Measurements from ENCODE around the gene DISC1. TPM values are rescaled to one million over a fixed set of nuclear protein-coding genes. Genes with fewer than 3 reads are reported as not detected.

Gene DISC1
- total RNA-seq, 2 experiments from 2014 or later: 4.8 to 5.0 TPM

- H3K27ac Mint-ChIP-seq: no peak overlapping the region
- peaks cover 3% of the 10 kb centered on the region for H3K4me1 Mint-ChIP-seq (ENCODE audit: low read depth)
- intact Hi-C loops (cut with micrococcal nuclease): no loop called here
- H3K4me3 Mint-ChIP-seq: no peak overlapping the region
- no peaks in the 10 kb centered on the region for H3K9me3 Mint-ChIP-seq
- peaks cover 3% of the 10 kb centered on the region for H3K36me3 Mint-ChIP-seq (ENCODE audit: low read depth)
- CTCF ChIA-PET: no interaction called here
- no peaks in the 10 kb centered on the region for H3K27me3 Mint-ChIP-seq (ENCODE audit: low read depth)
- DNase-seq: no peak
Measured at GRCh38 chr1:231681006-231681405, 54.4 kb downstream of the DISC1 start.

DNA sequence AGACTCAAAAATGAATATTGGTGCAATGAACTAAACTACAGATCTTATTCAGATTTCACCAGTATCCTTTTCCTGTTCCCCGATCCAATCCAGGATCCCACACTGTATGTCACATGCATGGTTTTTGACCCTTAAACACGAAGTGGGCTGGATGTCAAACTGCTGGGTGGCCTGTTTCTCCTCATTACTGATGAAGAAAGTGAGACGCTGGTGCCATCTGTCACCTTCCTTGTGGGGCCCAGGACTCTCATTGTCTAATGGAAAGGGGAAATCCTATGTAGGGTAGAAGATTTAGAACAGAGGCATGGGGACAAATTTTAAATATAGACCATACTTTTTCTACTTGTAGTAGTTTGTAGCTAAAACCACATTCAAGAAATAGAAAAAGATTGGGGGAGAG, 56.2 kb downstream of the DISC1 start:
- no peak for DNase-seq
- H3K27ac Mint-ChIP-seq: no peak overlapping the region

DNA sequence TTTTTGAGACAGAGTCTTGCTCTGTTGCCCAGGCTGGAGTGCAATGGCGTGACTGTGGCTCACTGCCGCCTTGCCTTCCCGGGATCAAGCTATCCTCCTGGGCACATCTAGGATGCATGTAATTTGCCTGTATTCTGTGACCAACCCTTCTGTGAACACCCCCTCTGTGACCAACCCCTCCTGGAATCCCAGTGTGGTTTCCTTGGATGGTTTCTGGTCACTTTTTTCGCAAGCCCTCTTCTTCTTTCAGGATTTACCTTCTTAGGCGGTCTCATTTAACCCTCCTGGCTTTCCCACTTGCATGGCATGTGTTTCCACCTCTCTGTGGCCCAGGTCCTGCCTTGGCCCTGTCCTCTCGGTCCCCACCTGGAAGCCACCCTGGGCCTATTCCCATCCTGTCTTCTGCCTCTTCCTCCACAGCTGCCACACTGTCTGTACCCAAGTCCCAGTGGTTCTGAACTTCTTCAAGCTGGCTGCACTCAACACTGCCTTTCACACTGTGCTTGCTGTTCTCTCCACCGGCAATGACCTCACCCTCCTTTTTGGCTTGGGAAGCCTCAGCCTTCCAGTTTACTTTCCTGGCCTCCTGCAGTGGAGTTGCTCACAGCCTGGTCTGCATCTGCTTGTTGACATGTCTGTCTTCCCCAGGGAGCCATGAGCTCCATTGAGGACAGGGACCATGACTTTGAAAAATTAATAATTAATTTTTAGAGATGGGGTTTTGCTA, 57.0 kb downstream of the DISC1 start:
- Mint-ChIP-seq H3K9me3 (peaks cover 10% of the 10 kb centered on the region), H3K4me3 (no peak overlapping the region), H3K27me3 (ENCODE audit: low read depth) (no peaks in the 10 kb centered on the region), H3K36me3 (ENCODE audit: low read depth) (peaks cover 6% of the 10 kb centered on the region), H3K4me1 (ENCODE audit: low read depth) (peaks cover 5% of the 10 kb centered on the region), H3K27ac (no peak overlapping the region)
- CTCF ChIA-PET: interaction anchor here (0.6 kb wide), 1 partner anchor 13 kb away, joined by 3 read pairs; no protein-coding TSS in a partner anchor
- DNase-seq: no peak
- intact Hi-C loops (cut with micrococcal nuclease): no loop called here

More for the DNA sequence above, 56.2 kb downstream of the DISC1 start:
- CTCF ChIA-PET: interaction anchor here (0.5 to 0.6 kb wide), 2 partner anchors 12 to 47 kb away, joined by 3 read pairs; no protein-coding TSS in a partner anchor
- Mint-ChIP-seq H3K36me3 (ENCODE audit: low read depth) (peaks cover 6% of the 10 kb centered on the region), H3K27me3 (ENCODE audit: low read depth) (no peaks in the 10 kb centered on the region), H3K4me1 (ENCODE audit: low read depth) (peaks cover 5% of the 10 kb centered on the region), H3K9me3 (peaks cover 10% of the 10 kb centered on the region), H3K4me3 (no peak overlapping the region)
- intact Hi-C loops (cut with micrococcal nuclease): no loop called here

- H3K36me3 Mint-ChIP-seq (ENCODE audit: low read depth): peaks cover 6% of the 10 kb centered on the region
- H3K4me1 Mint-ChIP-seq (ENCODE audit: low read depth): peaks cover 3% of the 10 kb centered on the region
- H3K27ac Mint-ChIP-seq: no peak overlapping the region
- no peak overlapping the region for H3K4me3 Mint-ChIP-seq
- intact Hi-C loops (cut with micrococcal nuclease): no loop called here
- DNase-seq: no peak
- peaks cover 10% of the 10 kb centered on the region for H3K9me3 Mint-ChIP-seq
- CTCF ChIA-PET: no interaction called here
- no peaks in the 10 kb centered on the region for H3K27me3 Mint-ChIP-seq (ENCODE audit: low read depth)
Measured at GRCh38 chr1:231684356-231685244, 58.0 kb downstream of the DISC1 start.

GRCh38 chr1:231686384-231686783, 59.8 kb downstream of the DISC1 start:
- intact Hi-C loops (cut with micrococcal nuclease): no loop called here
- no peak overlapping the region for H3K4me3 Mint-ChIP-seq
- H3K27me3 Mint-ChIP-seq (ENCODE audit: low read depth): no peaks in the 10 kb centered on the region
- no peak for DNase-seq
- CTCF ChIA-PET: no interaction called here
- H3K27ac Mint-ChIP-seq: no peak overlapping the region
- peaks cover 10% of the 10 kb centered on the region for H3K9me3 Mint-ChIP-seq
- peaks cover 6% of the 10 kb centered on the region for H3K36me3 Mint-ChIP-seq (ENCODE audit: low read depth)
- H3K4me1 Mint-ChIP-seq (ENCODE audit: low read depth): peaks cover 14% of the 10 kb centered on the region

- no peak for DNase-seq
- H3K27me3 Mint-ChIP-seq (ENCODE audit: low read depth): no peaks in the 10 kb centered on the region
- H3K36me3 Mint-ChIP-seq (ENCODE audit: low read depth): peaks cover 6% of the 10 kb centered on the region
- CTCF ChIA-PET: no interaction called here
- H3K4me3 Mint-ChIP-seq: no peak overlapping the region
- intact Hi-C loops (cut with micrococcal nuclease): no loop called here
- no peak overlapping the region for H3K27ac Mint-ChIP-seq
- peaks cover 10% of the 10 kb centered on the region for H3K9me3 Mint-ChIP-seq
- peaks cover 14% of the 10 kb centered on the region for H3K4me1 Mint-ChIP-seq (ENCODE audit: low read depth)
Measured at GRCh38 chr1:231688989-231689388, 62.4 kb downstream of the DISC1 start.

- H3K4me1 Mint-ChIP-seq (ENCODE audit: low read depth): peaks cover 14% of the 10 kb centered on the region
- peak; percentile 5 for DNase-seq
- H3K27ac Mint-ChIP-seq: no peak overlapping the region
- intact Hi-C loops (cut with micrococcal nuclease): no loop called here
- CTCF ChIA-PET: no interaction called here
- H3K27me3 Mint-ChIP-seq (ENCODE audit: low read depth): no peaks in the 10 kb centered on the region
- H3K36me3 Mint-ChIP-seq (ENCODE audit: low read depth): peaks cover 9% of the 10 kb centered on the region
- H3K9me3 Mint-ChIP-seq: peaks cover 10% of the 10 kb centered on the region
- H3K4me3 Mint-ChIP-seq: peak overlapping the region; percentile 14
Measured at GRCh38 chr1:231690059-231690458, 63.5 kb downstream of the DISC1 start.

DNA sequence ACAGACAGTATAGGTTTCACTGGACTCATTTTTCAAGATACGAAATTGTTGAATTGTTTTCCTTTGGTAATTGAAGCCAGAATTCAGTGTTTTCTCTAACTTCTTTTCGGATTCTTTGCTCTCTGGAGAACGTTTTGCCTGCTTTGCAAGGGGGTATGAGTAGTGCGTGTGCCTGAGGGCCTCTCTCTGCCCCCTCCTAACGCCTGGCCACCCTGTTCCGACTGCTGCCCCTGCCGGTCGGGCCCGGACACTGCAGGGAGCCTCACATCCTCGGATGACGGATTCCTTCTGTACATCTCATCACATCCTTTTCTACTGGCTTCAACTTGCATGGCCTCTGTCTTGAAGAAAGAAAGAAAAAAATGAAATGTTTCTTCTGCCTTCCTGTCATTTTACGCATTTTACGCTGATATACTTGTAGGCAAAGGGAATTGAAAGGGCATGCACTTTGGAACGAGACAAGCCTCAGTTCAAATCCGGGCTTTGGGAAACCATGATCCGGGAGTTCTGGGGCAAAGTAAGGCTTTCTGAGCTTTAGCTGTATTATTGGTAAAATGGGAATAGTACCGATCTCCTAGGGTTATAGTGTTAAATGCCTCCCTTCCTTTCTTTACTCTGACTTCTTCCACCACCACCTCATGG, 65.1 kb downstream of the DISC1 start:
- peaks cover 10% of the 10 kb centered on the region for H3K36me3 Mint-ChIP-seq (ENCODE audit: low read depth)
- DNase-seq: no peak
- intact Hi-C loops (cut with micrococcal nuclease): no loop called here
- H3K9me3 Mint-ChIP-seq: peaks cover 6% of the 10 kb centered on the region
- no peak overlapping the region for H3K4me3 Mint-ChIP-seq
- H3K4me1 Mint-ChIP-seq (ENCODE audit: low read depth): peaks cover 14% of the 10 kb centered on the region
- H3K27me3 Mint-ChIP-seq (ENCODE audit: low read depth): no peaks in the 10 kb centered on the region
- no peak overlapping the region for H3K27ac Mint-ChIP-seq
- CTCF ChIA-PET: interaction anchor here (0.6 to 1.0 kb wide), 2 partner anchors 63 to 288 kb away, joined by 3 to 5 read pairs; no protein-coding TSS in a partner anchor

- intact Hi-C loops (cut with micrococcal nuclease): no loop called here
- Mint-ChIP-seq H3K9me3 (no peaks in the 10 kb centered on the region), H3K4me3 (no peak overlapping the region), H3K36me3 (ENCODE audit: low read depth) (peaks cover 8% of the 10 kb centered on the region), H3K27me3 (ENCODE audit: low read depth) (no peaks in the 10 kb centered on the region), H3K4me1 (ENCODE audit: low read depth) (peaks cover 12% of the 10 kb centered on the region), H3K27ac (no peak overlapping the region)
- CTCF ChIA-PET: interaction anchor here (0.9 kb wide), 1 partner anchor 64 kb away, joined by 3 read pairs; no protein-coding TSS in a partner anchor
- DNase-seq: no peak
Measured at GRCh38 chr1:231693361-231694074, 66.9 kb downstream of the DISC1 start.

GRCh38 chr1:231694075-231694431, 67.5 kb downstream of the DISC1 start:
- Mint-ChIP-seq H3K36me3 (ENCODE audit: low read depth) (peaks cover 8% of the 10 kb centered on the region), H3K27me3 (ENCODE audit: low read depth) (no peaks in the 10 kb centered on the region), H3K4me3 (no peak overlapping the region), H3K9me3 (no peaks in the 10 kb centered on the region), H3K27ac (no peak overlapping the region), H3K4me1 (ENCODE audit: low read depth) (peaks cover 12% of the 10 kb centered on the region)
- CTCF ChIA-PET: no interaction called here
- no peak for DNase-seq
- intact Hi-C loops (cut with micrococcal nuclease): no loop called here

DNA sequence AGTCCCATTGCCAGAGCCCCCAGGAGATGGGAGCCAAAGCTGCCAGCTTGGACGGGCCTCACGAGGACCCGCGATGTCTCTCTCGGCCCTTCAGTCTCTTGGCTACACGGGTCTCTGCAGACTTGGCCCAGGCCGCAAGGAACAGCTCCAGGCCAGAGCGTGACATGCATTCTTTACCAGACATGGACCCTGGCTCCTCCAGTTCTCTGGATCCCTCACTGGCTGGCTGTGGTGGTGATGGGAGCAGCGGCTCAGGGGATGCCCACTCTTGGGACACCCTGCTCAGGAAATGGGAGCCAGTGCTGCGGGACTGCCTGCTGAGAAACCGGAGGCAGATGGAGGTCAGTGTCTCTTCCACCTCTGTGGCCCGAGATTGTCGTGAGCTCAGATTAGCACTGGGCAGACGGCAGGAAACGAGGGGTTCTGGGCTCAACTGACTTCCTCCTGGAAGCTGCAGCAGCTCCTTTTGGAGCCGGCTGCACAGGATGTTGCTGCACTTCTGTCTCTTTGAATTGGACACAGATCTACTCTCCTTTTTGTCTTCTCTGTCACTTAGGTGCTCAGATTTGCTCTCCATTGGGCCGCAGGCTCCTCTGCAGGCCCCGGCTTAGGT, 68.0 kb downstream of the DISC1 start:
- H3K27ac Mint-ChIP-seq: no peak overlapping the region
- no peak overlapping the region for H3K4me3 Mint-ChIP-seq
- CTCF ChIA-PET: no interaction called here
- H3K36me3 Mint-ChIP-seq (ENCODE audit: low read depth): peaks cover 11% of the 10 kb centered on the region
- H3K4me1 Mint-ChIP-seq (ENCODE audit: low read depth): peaks cover 15% of the 10 kb centered on the region
- no peak for DNase-seq
- no peaks in the 10 kb centered on the region for H3K9me3 Mint-ChIP-seq
- H3K27me3 Mint-ChIP-seq (ENCODE audit: low read depth): no peaks in the 10 kb centered on the region
- intact Hi-C loops (cut with micrococcal nuclease): no loop called here
